HFF-Myc (cell line): Measurements from ENCODE around the gene ACAP2.

ENCODE experiments used
- DNase-seq: peaks from one replicate; pipeline ENCODE4 v3.0.0-alpha.2; 2011; ENCODE audit warnings: low read depth; ENCODE audit errors: extremely low read depth
- H3K4me3 ChIP-seq: replicated peaks from 2 replicates; pipeline ENCODE4 v1.5.1; 2011; ENCODE audit warnings: low read depth, mild to moderate bottlenecking, control low read depth, low read length
- TF ChIP-seq, protein P1 (sequence below): IDR thresholded peaks from 2 replicates; pipeline ENCODE4 v1.5.1; 2012; ENCODE audit warnings: mild to moderate bottlenecking, low read depth, low read length, control low read depth; ENCODE audit errors: missing control alignments

Gene ACAP2

DNA sequence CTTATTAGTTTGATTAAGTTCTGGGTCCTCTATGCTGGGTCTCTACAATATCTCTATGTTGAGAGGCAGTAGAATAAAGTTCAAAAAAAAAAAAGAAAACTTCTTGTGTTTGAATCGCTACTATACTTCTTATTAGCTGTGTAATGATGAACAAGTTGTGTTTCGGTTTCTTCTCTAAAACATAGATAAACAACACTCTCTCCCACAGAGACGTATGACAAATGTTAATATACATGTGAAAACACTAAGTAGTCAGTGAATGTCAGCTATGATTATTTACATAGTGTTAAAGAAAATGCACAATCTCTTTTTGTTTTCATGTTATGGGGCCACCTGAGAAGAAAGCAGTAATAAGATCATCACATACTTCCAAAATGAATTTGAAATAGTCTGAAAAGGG is 45.3 kb downstream of the ACAP2 start:
- no peak overlapping the region for H3K4me3 ChIP-seq
- TF ChIP-seq, protein P1, sequence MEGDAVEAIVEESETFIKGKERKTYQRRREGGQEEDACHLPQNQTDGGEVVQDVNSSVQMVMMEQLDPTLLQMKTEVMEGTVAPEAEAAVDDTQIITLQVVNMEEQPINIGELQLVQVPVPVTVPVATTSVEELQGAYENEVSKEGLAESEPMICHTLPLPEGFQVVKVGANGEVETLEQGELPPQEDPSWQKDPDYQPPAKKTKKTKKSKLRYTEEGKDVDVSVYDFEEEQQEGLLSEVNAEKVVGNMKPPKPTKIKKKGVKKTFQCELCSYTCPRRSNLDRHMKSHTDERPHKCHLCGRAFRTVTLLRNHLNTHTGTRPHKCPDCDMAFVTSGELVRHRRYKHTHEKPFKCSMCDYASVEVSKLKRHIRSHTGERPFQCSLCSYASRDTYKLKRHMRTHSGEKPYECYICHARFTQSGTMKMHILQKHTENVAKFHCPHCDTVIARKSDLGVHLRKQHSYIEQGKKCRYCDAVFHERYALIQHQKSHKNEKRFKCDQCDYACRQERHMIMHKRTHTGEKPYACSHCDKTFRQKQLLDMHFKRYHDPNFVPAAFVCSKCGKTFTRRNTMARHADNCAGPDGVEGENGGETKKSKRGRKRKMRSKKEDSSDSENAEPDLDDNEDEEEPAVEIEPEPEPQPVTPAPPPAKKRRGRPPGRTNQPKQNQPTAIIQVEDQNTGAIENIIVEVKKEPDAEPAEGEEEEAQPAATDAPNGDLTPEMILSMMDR: no peak
- DNase-seq: no peak

DNA sequence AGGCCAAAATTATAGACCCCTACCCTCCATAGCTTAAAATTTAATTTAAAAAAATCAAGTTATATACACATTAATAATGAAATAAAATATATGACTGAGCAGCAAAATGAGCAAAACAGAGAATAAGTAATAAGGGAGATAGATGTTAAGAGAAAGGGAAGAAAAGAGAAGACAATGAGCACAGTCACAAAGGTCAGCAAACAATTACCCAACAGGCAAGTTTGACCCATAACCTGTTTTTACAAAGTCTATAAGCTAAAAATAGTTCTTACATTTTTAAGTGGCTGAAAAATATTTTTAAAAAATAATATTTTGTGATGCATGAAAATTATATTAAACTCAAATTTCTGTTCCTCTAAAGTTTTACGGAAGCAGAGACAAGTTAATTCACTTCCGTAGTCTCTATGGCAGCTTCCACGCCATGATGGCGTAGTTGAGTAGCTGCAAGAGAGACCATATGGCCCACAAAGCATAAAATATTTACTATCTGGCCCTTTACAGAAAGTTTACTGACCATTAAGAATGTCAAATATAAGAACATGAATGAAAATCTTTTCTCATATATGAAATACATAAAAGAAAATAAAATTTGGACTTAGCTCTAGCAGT is 47.5 kb downstream of the ACAP2 start:
- H3K4me3 ChIP-seq: no peak overlapping the region

DNA sequence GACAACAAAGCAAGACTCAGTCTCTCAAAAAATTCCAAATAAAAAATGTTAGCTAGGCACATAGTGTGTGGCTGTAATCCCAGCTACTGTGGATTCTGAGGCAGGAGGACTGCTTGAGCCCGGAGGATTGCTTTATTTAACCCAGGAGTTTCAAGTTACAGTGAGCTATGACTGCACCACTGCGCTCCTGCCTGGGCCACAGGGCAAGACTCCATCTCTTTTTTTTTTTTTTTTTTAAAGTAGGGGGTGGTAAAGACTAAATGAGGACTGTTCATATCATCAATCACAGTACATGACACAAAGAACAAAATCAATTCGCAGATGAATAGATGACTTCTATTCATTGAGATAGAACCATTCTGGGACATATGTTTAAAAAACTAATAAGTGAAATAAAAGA is 48.1 kb downstream of the ACAP2 start:
- TF ChIP-seq, protein P1: no peak
- no peak overlapping the region for H3K4me3 ChIP-seq
- DNase-seq: no peak

More for the DNA sequence above, 47.5 kb downstream of the ACAP2 start:
- TF ChIP-seq, protein P1: no peak
- no peak for DNase-seq

DNA sequence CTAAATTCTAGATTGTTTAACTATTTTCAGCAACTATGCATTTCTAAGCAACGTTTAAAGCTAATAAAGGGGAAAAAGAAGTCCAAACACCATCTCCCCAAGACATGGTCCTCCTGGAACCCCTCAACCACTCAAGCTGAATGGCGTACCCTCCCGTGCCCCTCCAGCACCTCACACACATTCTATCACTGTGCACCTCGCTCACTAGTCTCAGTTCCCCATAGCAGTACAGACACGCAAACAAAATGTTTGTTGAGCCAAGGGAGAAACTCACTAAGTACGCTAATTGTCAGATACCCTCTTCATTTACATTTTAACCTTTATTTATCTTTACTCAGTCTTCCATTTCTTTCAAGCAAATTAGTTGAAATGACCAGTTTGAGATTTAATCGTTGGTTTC is 48.8 kb downstream of the ACAP2 start:
- DNase-seq: no peak
- TF ChIP-seq, protein P1: no peak
- no peak overlapping the region for H3K4me3 ChIP-seq

DNA sequence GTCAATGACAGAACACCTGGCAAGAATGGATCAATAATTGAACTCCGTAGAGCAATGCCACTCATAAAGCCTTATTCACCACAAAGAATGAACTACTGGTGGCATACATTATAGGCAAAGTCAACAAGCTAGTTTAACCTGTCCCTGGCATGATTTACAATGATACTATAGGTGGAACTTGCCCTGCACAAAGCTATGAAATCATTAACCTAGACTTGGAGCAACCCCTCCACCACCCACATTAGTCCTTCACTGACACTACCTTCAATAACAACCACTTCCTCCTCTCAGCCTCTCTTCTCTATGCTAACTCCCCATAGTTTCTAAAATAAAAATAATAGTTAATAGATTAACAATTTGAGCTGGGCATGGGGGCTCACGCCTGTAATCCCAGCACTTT is 54.4 kb downstream of the ACAP2 start:
- no peak for DNase-seq
- TF ChIP-seq, protein P1: no peak
- no peak overlapping the region for H3K4me3 ChIP-seq

DNA sequence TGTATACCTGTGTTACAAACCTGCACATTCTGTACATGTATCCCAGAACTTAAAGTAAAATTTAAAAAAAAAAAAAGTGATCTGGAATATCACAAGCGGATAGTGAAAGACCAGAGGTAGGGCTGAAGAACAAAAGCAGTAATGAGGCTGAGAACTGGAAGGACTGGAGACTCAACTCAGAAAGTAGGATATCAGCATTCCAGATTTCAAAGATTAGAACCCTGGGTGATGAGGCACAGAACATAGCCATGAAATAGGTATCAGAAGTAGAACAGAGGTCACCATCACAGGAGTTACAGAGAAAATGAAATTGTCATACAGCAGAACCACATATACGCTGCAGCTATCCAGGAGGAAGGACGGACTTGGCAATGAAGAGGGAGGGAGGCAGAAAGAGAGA is 56.1 kb downstream of the ACAP2 start:
- TF ChIP-seq, protein P1: no peak
- DNase-seq: no peak
- H3K4me3 ChIP-seq: no peak overlapping the region

DNA sequence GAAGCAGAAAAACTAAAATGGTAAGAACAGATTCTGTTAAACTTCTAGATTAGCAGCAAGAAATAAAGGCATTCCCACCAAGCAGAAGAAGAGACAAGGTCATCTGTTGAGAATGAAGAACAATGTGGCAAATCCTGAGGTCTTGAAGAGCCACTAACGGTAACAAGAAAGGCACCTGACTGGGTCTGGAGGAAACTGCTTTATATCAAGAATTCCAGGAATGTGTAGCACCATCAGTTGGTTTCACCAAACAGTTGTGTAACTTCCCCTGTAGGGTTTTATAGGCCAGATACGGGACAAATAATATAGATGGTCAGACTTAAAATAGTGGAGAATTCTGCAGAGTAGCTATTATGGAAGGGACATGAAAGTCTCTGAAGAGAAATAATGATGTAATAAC is 57.3 kb downstream of the ACAP2 start:
- no peak for DNase-seq
- TF ChIP-seq, protein P1: no peak

More for the DNA sequence above, 57.3 kb downstream of the ACAP2 start:
- no peak overlapping the region for H3K4me3 ChIP-seq
